Neuronal stem cell (in vitro differentiated cells): ENCODE results near the gene LONRF2.

ENCODE experiments used
- DNase-seq: peaks from one replicate; pipeline ENCODE4 v3.0.0-alpha.2; 2013; ENCODE audit warnings: low spot score
- H2AFZ ChIP-seq: one replicate; pipeline ENCODE4 v1.6.1; 2013; ENCODE audit warnings: mild to moderate bottlenecking, low read length, inconsistent platforms
- H2AK5ac ChIP-seq: 2 replicates; pipeline ENCODE4 v1.6.1; 2013; ENCODE audit warnings: low read depth, mild to moderate bottlenecking, inconsistent platforms, low read length, moderate library complexity, mixed read lengths
- H2BK120ac ChIP-seq: 2 replicates; pipeline ENCODE4 v1.6.1; 2013; ENCODE audit warnings: low read depth, mild to moderate bottlenecking, inconsistent platforms, low read length, moderate library complexity, mixed read lengths
- H2BK12ac ChIP-seq: one replicate; pipeline ENCODE4 v1.6.1; 2013; ENCODE audit warnings: low read length, inconsistent platforms
- H2BK15ac ChIP-seq: 2 replicates; pipeline ENCODE4 v1.6.1; 2013; ENCODE audit warnings: mild to moderate bottlenecking, low read length, inconsistent platforms, mixed read lengths
- H2BK5ac ChIP-seq: one replicate; pipeline ENCODE4 v1.6.1; 2013; ENCODE audit warnings: inconsistent platforms, mild to moderate bottlenecking, low read length, moderate library complexity
- H3K14ac ChIP-seq: one replicate; pipeline ENCODE4 v1.6.1; 2013; ENCODE audit warnings: low read length, inconsistent platforms
- H3K18ac ChIP-seq: 2 replicates; pipeline ENCODE4 v1.6.1; 2013; ENCODE audit warnings: low read length, inconsistent platforms
- H3K23ac ChIP-seq: 2 replicates; pipeline ENCODE4 v1.6.1; 2013; ENCODE audit warnings: low read depth, mild to moderate bottlenecking, mixed read lengths, low read length, inconsistent platforms; ENCODE audit not compliant: poor library complexity
- H3K27ac ChIP-seq: replicated peaks from 3 replicates; pipeline ENCODE4 v1.5.1; 2013; ENCODE audit warnings: low read length, inconsistent platforms
- H3K27me3 ChIP-seq, 3 experiments: 2 replicates each; pipeline ENCODE4 v1.6.1; 2013; ENCODE audit warnings: low read length in 3 of 3, mild to moderate bottlenecking in 2 of 3, inconsistent platforms in 1 of 3, low read depth in 1 of 3, mixed read lengths in 1 of 3, moderate library complexity in 1 of 3; ENCODE audit not compliant: control insufficient read depth in 3 of 3, insufficient read depth in 3 of 3
- H3K36me3 ChIP-seq, 2 donors: replicated peaks in 1 of 2; 2 replicates each; pipeline ENCODE4 v1.6.1; 2013; ENCODE audit warnings: low read length in 2 of 2; ENCODE audit not compliant: control insufficient read depth in 2 of 2, insufficient read depth in 2 of 2
- H3K4ac ChIP-seq: 2 replicates; pipeline ENCODE4 v1.6.1; 2013; ENCODE audit warnings: inconsistent platforms, mild to moderate bottlenecking, low read length, moderate library complexity
- H3K4me1 ChIP-seq, 2 donors: 1 replicate in 1 of 2; 2 replicates in 1 of 2; pipeline ENCODE4 v1.6.1; 2013; ENCODE audit warnings: low read length in 2 of 2, low read depth in 1 of 2; ENCODE audit not compliant: control insufficient read depth in 2 of 2, insufficient read depth in 1 of 2
- H3K4me2 ChIP-seq: one replicate; pipeline ENCODE4 v1.6.1; 2013; ENCODE audit warnings: mild to moderate bottlenecking, low read length, inconsistent platforms; ENCODE audit not compliant: insufficient read depth, poor library complexity, severe bottlenecking
- H3K4me3 ChIP-seq, 2 donors: 2 replicates each; pipeline ENCODE4 v1.5.1; 2013; ENCODE audit warnings: low read length in 2 of 2, mild to moderate bottlenecking in 2 of 2, inconsistent platforms in 1 of 2, moderate library complexity in 1 of 2
- H3K79me1 ChIP-seq: one replicate; pipeline ENCODE4 v1.6.1; 2013; ENCODE audit warnings: low read depth, mild to moderate bottlenecking, inconsistent platforms, low read length, moderate library complexity
- H3K9ac ChIP-seq: one replicate; pipeline ENCODE4 v1.6.1; 2013; ENCODE audit warnings: mild to moderate bottlenecking, low read depth, low read length, inconsistent platforms; ENCODE audit not compliant: poor library complexity
- H3K9me3 ChIP-seq, 2 donors: replicated peaks in 1 of 2; 2 replicates each; pipeline versions ENCODE3 to v1.6.1; 2013; ENCODE audit warnings: low read length in 2 of 2, mild to moderate bottlenecking in 2 of 2, inconsistent platforms in 1 of 2, low read depth in 1 of 2, mixed read lengths in 1 of 2, moderate library complexity in 1 of 2; ENCODE audit not compliant: control insufficient read depth in 2 of 2, insufficient read depth in 1 of 2
- H4K8ac ChIP-seq: one replicate; pipeline ENCODE4 v1.6.1; 2013; ENCODE audit warnings: low read depth, mild to moderate bottlenecking, inconsistent platforms, low read length, moderate library complexity
- H4K91ac ChIP-seq: one replicate; pipeline ENCODE4 v1.6.1; 2013; ENCODE audit warnings: low read length, low read depth, mild to moderate bottlenecking, inconsistent platforms; ENCODE audit not compliant: poor library complexity
- WGBS, 2 donors: extraction: QIAGEN DNeasy Blood & Tissue Kit; methylation state at CpG; one replicate each; pipeline ENCODE4 v1.1.7; 2013; ENCODE audit warnings: missing lambda C conversion rate in 2 of 2, mixed read lengths in 1 of 2; ENCODE audit not compliant: insufficient read length in 2 of 2, insufficient replicate concordance in 1 of 2; ENCODE audit errors: extremely low coverage in 2 of 2; 5-methylcytosine and 5-hydroxymethylcytosine counted together

Gene LONRF2

DNA sequence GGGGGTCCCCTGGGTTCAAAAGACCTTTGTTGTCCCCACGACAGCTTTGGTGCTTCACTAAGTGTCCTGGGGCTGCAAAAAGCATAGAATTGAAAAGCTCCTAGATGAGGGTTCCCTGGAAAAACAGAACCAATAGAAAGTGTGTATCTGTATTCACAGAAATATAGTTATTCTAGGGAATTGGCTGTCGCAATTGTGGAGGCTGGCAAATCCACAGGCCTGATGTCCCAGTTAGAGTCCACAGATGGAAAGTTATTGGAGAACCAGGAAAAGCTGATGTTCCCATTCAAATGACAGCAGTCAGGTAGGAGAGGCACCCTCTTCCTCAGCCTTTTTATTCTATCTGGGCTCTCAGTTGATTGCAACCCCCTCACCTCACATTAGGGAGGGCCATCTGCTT, 65.5 kb downstream of the LONRF2 start:
- Histone ChIP-seq H2BK12ac (no peak overlapping the region), H3K4me3 (peak overlapping the region in 1 of 2 donors; percentile 61), H3K4ac (no peak overlapping the region), H3K4me2 (no peak overlapping the region), H3K14ac (no peak overlapping the region), H3K27me3 (peaks cover 0 to 2% (median 0%) of the 10 kb centered on the region in 3 experiments), H4K91ac (no peak overlapping the region), H3K36me3 (no peaks in the 10 kb centered on the region), H3K9ac (no peak overlapping the region), H3K79me1 (no peaks in the 10 kb centered on the region), H2AK5ac (peak overlapping the region; percentile 67), H3K23ac (no peak overlapping the region), H2BK120ac (no peak overlapping the region), H3K9me3 (no peaks in the 10 kb centered on the region), H3K4me1 (peaks cover 0 to 2% of the 10 kb centered on the region in 2 donors), H2BK15ac (peak overlapping the region; percentile 30), H3K18ac (no peak overlapping the region), H3K27ac (no peak overlapping the region), H2BK5ac (no peak overlapping the region), H4K8ac (no peak overlapping the region), H2AFZ (no peak overlapping the region)
- no CpG with 5 or more reads among the region's 2 CpGs for WGBS, 2 donors
- no peak for DNase-seq

DNA sequence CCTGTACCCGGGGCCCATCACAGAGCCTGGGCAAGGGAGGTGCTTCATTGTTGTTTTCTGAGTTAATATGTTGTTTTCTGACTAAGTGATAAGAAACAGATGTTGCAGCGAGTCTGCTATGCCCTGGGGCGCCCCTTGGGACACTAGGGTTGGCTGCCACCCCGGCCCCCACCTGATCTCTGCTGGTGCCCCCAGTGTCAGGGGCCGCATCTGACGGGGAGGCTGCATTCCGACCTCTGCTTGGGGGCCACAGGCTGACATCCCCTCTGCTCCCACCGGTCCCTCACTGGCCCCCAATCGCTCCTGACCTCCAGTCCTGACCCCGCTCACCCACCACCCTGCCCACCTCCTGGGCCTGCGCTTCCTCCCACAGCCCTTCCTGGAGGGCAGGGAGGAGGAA, 65.9 kb downstream of the LONRF2 start:
- Histone ChIP-seq H2BK12ac (peak overlapping the region; percentile 44), H3K27ac (no peak overlapping the region), H3K36me3 (no peaks in the 10 kb centered on the region), H3K18ac (peak overlapping the region; percentile 55), H3K9ac (peak overlapping the region; percentile 10), H3K4me1 (peaks cover 0 to 2% of the 10 kb centered on the region in 2 donors), H2AK5ac (peak overlapping the region; percentile 67), H4K8ac (no peak overlapping the region), H2BK120ac (no peak overlapping the region), H3K23ac (no peak overlapping the region), H3K4me2 (no peak overlapping the region), H3K14ac (no peak overlapping the region), H3K9me3 (no peaks in the 10 kb centered on the region), H4K91ac (no peak overlapping the region), H2AFZ (no peak overlapping the region), H2BK15ac (peak overlapping the region; percentile 30), H3K79me1 (no peaks in the 10 kb centered on the region), H3K4ac (no peak overlapping the region), H2BK5ac (no peak overlapping the region), H3K27me3 (peaks cover 0 to 2% (median 0%) of the 10 kb centered on the region in 3 experiments), H3K4me3 (peak overlapping the region in 1 of 2 donors; percentile 61)
- WGBS, 2 donors: no CpG with 5 or more reads among the region's 11 CpGs
- DNase-seq: no peak

DNA sequence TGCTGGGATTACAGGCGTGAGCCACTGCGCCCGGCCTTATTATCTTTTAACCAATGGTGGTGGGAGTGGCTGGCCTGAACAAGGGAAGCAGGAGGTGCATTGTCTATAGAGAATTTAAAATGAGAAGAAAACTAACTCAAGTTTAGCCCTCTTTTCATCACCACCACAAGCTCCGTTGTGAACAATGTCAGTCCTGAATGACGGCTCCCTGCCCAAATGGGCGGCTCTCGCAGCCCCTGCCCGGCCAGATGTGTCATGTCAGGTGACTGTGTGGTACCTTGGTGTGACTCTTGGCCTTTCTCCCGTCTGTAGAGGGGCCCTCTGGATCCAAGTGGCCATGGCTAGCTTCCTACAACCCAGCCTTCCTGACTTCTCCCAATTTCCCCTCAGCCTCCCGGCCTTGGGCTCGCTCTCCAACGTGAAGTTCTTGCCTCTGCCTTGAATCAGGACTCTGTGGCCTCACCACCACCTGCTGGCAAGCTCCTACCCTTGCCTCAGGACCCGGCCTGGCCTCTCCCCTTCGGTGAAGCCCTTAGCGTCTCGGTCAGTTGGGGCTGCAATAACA, 67.6 kb downstream of the LONRF2 start:
- no peak overlapping the region for H2BK120ac ChIP-seq
- peaks cover 0 to 2% of the 10 kb centered on the region in 2 donors for H3K4me1 ChIP-seq
- no peak overlapping the region for H2BK15ac ChIP-seq
- no peaks in the 10 kb centered on the region for H3K79me1 ChIP-seq
- peak overlapping the region; percentile 58 for H2AK5ac ChIP-seq
- no peak overlapping the region for H3K4ac ChIP-seq
- no peak for DNase-seq
- no peak overlapping the region for H2BK12ac ChIP-seq
- H3K27me3 ChIP-seq: peaks cover 0 to 2% (median 0%) of the 10 kb centered on the region in 3 experiments
- H3K14ac ChIP-seq: no peak overlapping the region
- no CpG with 5 or more reads among the region's 16 CpGs for WGBS, 2 donors
- peak overlapping the region; percentile 25 for H3K23ac ChIP-seq
- no peak overlapping the region for H4K91ac ChIP-seq
- H3K4me3 ChIP-seq: no peak overlapping the region
- H4K8ac ChIP-seq: no peak overlapping the region
- peak overlapping the region; percentile 10 for H2BK5ac ChIP-seq
- no peak overlapping the region for H3K27ac ChIP-seq
- no peak overlapping the region for H2AFZ ChIP-seq
- no peak overlapping the region for H3K9ac ChIP-seq
- H3K9me3 ChIP-seq: no peaks in the 10 kb centered on the region
- no peaks in the 10 kb centered on the region for H3K36me3 ChIP-seq
- H3K4me2 ChIP-seq: no peak overlapping the region
- no peak overlapping the region for H3K18ac ChIP-seq

DNA sequence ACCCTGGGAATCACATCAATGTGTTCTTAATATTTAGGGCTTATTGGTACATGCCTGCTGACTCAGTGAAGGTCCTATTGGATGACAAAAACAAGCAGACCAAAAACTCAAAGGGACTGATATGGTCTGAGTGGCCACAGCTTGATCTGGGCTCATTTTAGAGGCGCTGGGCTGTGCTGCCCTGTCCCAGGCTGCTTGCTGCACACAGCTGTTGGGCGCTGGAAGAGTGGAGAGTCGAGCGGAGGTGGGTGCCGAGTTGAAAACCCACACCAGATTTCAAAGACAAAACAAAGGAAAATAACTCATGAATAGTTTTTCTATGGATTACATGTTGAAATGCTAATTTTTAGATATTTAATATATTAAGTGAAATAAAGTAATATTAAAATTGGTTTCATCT, 68.5 kb downstream of the LONRF2 start:
- Histone ChIP-seq H3K23ac (no peak overlapping the region), H3K18ac (no peak overlapping the region), H3K27me3 (peaks cover 0 to 2% (median 0%) of the 10 kb centered on the region in 3 experiments), H3K9me3 (no peaks in the 10 kb centered on the region), H2AFZ (no peak overlapping the region), H2BK12ac (no peak overlapping the region), H3K79me1 (no peaks in the 10 kb centered on the region), H3K36me3 (no peaks in the 10 kb centered on the region), H2AK5ac (no peak overlapping the region), H3K4me3 (no peak overlapping the region), H3K4ac (no peak overlapping the region), H3K27ac (no peak overlapping the region), H3K4me2 (no peak overlapping the region), H4K91ac (no peak overlapping the region), H3K4me1 (peaks cover 0 to 2% of the 10 kb centered on the region in 2 donors), H3K9ac (no peak overlapping the region), H4K8ac (no peak overlapping the region), H2BK5ac (no peak overlapping the region), H2BK15ac (no peak overlapping the region), H2BK120ac (no peak overlapping the region), H3K14ac (no peak overlapping the region)
- no CpG with 5 or more reads among the region's 5 CpGs for WGBS, 2 donors
- no peak for DNase-seq
